Endothelial cell of umbilical vein (primary cell): ENCODE data around the gene CLASP2.

ENCODE experiments used
- CTCF ChIP-seq, 2 donors: IDR thresholded peaks; 1 replicate in 1 of 2; 2 replicates in 1 of 2; pipeline ENCODE4 v1.5.1; 2011; ENCODE audit warnings: low read length in 2 of 2, mild to moderate bottlenecking in 2 of 2, moderate library complexity in 2 of 2, control low read depth in 1 of 2, inconsistent platforms in 1 of 2, low read depth in 1 of 2; ENCODE audit not compliant: insufficient read depth in 1 of 2; ENCODE audit errors: extremely low read depth in 1 of 2
- EZH2 ChIP-seq: IDR thresholded peaks from 2 replicates; pipeline ENCODE4 v1.6.1; 2012; ENCODE audit warnings: borderline replicate concordance, low read depth, mild to moderate bottlenecking, moderate library complexity, low read length, inconsistent platforms; ENCODE audit not compliant: severe bottlenecking
- FOS ChIP-seq: IDR thresholded peaks from 2 replicates; pipeline ENCODE4 v1.6.1; 2011; ENCODE audit warnings: mild to moderate bottlenecking, low read length, moderate library complexity, borderline replicate concordance; ENCODE audit not compliant: insufficient read depth
- JUN ChIP-seq: IDR thresholded peaks from 2 replicates; pipeline ENCODE4 v1.6.1; 2011; ENCODE audit warnings: borderline replicate concordance, low read depth; ENCODE audit not compliant: insufficient read length, insufficient read depth
- MYC ChIP-seq: IDR thresholded peaks from one replicate; pipeline ENCODE4 v1.6.1; 2011; ENCODE audit warnings: mild to moderate bottlenecking, low read depth, low read length
- POLR2A ChIP-seq: IDR thresholded peaks from 2 replicates; pipeline ENCODE4 v1.6.1; 2012; ENCODE audit warnings: low read depth, mild to moderate bottlenecking, control low read depth, low read length
- POLR2AphosphoS5 ChIP-seq: IDR thresholded peaks from 2 replicates; pipeline ENCODE4 v1.6.1; 2012; ENCODE audit warnings: low read depth, mild to moderate bottlenecking, control low read depth, low read length, moderate library complexity; ENCODE audit not compliant: insufficient read depth
- TF ChIP-seq, protein P1 (sequence below): IDR thresholded peaks from 2 replicates; pipeline ENCODE4 v1.6.1; 2011; ENCODE audit not compliant: insufficient read depth, insufficient read length

- TF ChIP-seq CTCF (IDR thresholded peaks at IDR 0.05; ENCODE audit: extremely low read depth in 1 of 2, insufficient read depth in 1 of 2, low read depth in 1 of 2, low read length in 2 of 2) = no peak
- TF ChIP-seq, protein P1, sequence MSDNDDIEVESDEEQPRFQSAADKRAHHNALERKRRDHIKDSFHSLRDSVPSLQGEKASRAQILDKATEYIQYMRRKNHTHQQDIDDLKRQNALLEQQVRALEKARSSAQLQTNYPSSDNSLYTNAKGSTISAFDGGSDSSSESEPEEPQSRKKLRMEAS = no peak
- TF ChIP-seq POLR2AphosphoS5 = no peak
- TF ChIP-seq EZH2 = no peak
- TF ChIP-seq POLR2A = no peak
- no peak for TF ChIP-seq FOS
- TF ChIP-seq JUN = no peak
- no peak for TF ChIP-seq MYC
These were observed 27.7 kb downstream of the CLASP2 start for GRCh38 chr3:33690341-33690740.
